GM21529 (cell line): Measurements from ENCODE around the gene PIKFYVE.
A peak's percentile ranks its signal among the peaks of the same experiment; 100 is the strongest.
"Not testable (repeated sequence)": the region's sequence is repeated elsewhere in the genome, so short reads cannot be mapped to it uniquely, and the experiment has no call there.

ENCODE experiments used
- ATAC-seq: cut with Tn5 transposase; IDR thresholded peaks from one replicate; pipeline ENCODE4 v1.9.1; 2021; ENCODE audit not compliant: unreplicated experiment

PIKFYVE gene

GRCh38 chr2:208297961-208298360 is 31.9 kb downstream of the PIKFYVE start:
- no peak for ATAC-seq

- ATAC-seq = no peak
Observed at GRCh38 chr2:208300847-208301618, 35.0 kb downstream of the PIKFYVE start.

GRCh38 chr2:208304157-208304556 is 38.1 kb downstream of the PIKFYVE start:
- no peak for ATAC-seq

GRCh38 chr2:208304695-208305094 is 38.6 kb downstream of the PIKFYVE start:
- no peak for ATAC-seq

GRCh38 chr2:208306291-208306690 is 40.2 kb downstream of the PIKFYVE start:
- ATAC-seq = no peak

GRCh38 chr2:208311321-208311720 is 45.3 kb downstream of the PIKFYVE start:
- peak; percentile 46 for ATAC-seq

GRCh38 chr2:208311954-208312353 is 45.9 kb downstream of the PIKFYVE start:
- peak; percentile 48 for ATAC-seq

GRCh38 chr2:208315081-208315788 is 49.2 kb downstream of the PIKFYVE start:
- ATAC-seq = peak; percentile 70

- no peak for ATAC-seq
Observed at GRCh38 chr2:208318127-208318526, 52.1 kb downstream of the PIKFYVE start.

GRCh38 chr2:208319391-208319790 is 53.3 kb downstream of the PIKFYVE start:
- ATAC-seq = peak; percentile 28

GRCh38 chr2:208320686-208321085 is 54.6 kb downstream of the PIKFYVE start:
- ATAC-seq = peak; percentile 93

- ATAC-seq = no peak
Observed at GRCh38 chr2:208326016-208326415, 60.0 kb downstream of the PIKFYVE start.

GRCh38 chr2:208329485-208329884 is 63.4 kb downstream of the PIKFYVE start:
- no peak for ATAC-seq

- no peak for ATAC-seq
Observed at GRCh38 chr2:208334230-208334629, 68.2 kb downstream of the PIKFYVE start.

GRCh38 chr2:208346756-208347155 is 80.7 kb downstream of the PIKFYVE start:
- ATAC-seq = no peak

GRCh38 chr2:208350610-208351009 is 84.6 kb downstream of the PIKFYVE start:
- no peak for ATAC-seq

GRCh38 chr2:208352644-208353567 is 86.9 kb downstream of the PIKFYVE start:
- no peak for ATAC-seq

GRCh38 chr2:208354964-208355381 is 88.9 kb downstream of the PIKFYVE start:
- no peak for ATAC-seq

- not testable (repeated sequence) for ATAC-seq
Observed at GRCh38 chr2:208356420-208356819, 90.4 kb downstream of the PIKFYVE start.

- no peak for ATAC-seq
Observed at GRCh38 chr2:208356846-208357574, 91.0 kb downstream of the PIKFYVE start.
